GM13976 (cell line): ENCODE measurements around the gene ACSF2.

Source experiments
- DNase-seq: peaks from one replicate; pipeline ENCODE4 v3.0.0; 2012; ENCODE audit warnings: low spot score
- CTCF ChIP-seq: IDR thresholded peaks from 2 replicates; pipeline ENCODE4 v1.5.1; 2012; ENCODE audit warnings: borderline replicate concordance, mild to moderate bottlenecking; ENCODE audit not compliant: insufficient read depth; ENCODE audit errors: extremely low read depth, missing control alignments, control extremely low read depth
- in situ Hi-C: fragments of 300-500 bp; cut with MboI; formaldehyde crosslinking; loops from one replicate; pipeline ENCODE4 v1.12.0; 2022; ENCODE audit warnings: low sequenced_read_pairs, mixed read lengths, inconsistent platforms; ENCODE audit not compliant: unreplicated experiment

Gene ACSF2

GRCh38 chr17:50506298-50506697, 80.3 kb downstream of the ACSF2 start:
- no peak for TF ChIP-seq CTCF
- in situ Hi-C loops: no loop called here
- DNase-seq: no peak

GRCh38 chr17:50507871-50508572, 82.0 kb downstream of the ACSF2 start, which contains the start of gene MYCBPAP:
MYCBPAP (plus strand) TSS chr17:50508439; CDS start chr17:50508675, 236 bp downstream.
- in situ Hi-C loops: no loop called here
- DNase-seq: peak; percentile 93
- peak; percentile 28 for TF ChIP-seq CTCF

GRCh38 chr17:50508573-50509460, 82.8 kb downstream of the ACSF2 start:
- DNase-seq: no peak
- no peak for TF ChIP-seq CTCF
- in situ Hi-C loops: no loop called here

DNA sequence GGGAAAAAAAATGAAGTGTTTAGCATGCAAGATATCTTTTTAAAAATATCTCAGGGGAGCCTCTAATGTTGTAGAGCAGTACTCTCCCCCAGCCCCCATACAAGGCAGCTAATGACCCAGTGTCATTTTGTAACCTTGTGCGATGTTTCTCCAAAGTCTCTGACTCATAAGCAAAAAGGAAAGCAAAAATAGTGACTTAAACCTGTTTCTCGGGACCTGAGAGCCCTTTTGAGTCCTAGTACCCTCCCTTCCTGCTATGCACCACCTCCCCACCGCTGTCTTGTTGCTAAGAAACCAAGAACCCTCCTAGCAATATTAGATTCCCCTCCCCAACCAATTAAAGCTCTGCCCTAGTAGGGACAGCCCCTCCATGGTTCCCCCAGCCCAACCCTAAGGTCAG, 85.0 kb downstream of the ACSF2 start:
- in situ Hi-C loops: no loop called here
- no peak for TF ChIP-seq CTCF
- peak; percentile 89 for DNase-seq

DNA sequence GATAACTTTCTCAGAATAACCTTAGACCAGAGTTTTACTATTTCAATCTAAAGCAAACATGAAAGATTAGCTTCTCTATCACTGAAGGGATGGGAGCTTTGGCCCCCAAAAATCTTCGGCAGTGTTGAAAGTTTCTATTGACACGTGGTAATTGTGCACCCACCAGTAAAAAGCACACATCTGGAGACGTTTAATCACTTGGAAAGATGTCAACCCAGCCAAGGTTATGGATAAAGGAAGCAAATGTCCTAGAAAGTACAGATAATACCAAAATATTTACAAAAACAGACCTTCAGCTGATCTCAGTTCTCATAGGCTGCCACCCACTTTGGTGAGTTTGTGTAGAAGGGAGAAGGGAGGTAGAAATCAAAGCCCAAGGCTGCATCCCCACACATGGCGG, 87.5 kb downstream of the ACSF2 start:
- DNase-seq: no peak
- in situ Hi-C loops: no loop called here
- TF ChIP-seq CTCF: no peak

DNA sequence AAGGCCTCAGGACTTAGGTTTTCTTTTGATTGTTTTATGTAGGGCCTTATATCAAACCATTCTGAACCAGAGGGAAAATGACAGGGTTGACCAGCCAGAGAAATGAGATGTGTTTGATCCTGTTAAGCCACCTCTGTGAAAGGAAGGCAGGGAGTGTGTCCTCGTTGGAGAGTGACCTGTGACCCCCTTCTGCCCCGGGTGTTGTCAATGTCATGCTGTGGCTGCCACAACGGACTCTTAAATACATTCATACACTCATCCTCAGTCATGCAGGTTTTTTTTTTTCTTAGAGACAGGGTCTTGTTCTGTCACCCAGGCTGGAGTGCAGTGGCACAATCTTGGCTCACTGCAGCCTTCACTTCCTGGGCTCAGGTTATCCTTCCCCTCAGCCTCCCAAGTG, 88.4 kb downstream of the ACSF2 start:
- TF ChIP-seq CTCF: no peak
- in situ Hi-C loops: no loop called here

More for the DNA sequence above, 88.4 kb downstream of the ACSF2 start:
- no peak for DNase-seq
